H1 (cell line): Measurements from ENCODE around the gene FBLIM1. TPM values are rescaled to one million over a fixed set of nuclear protein-coding genes. Genes with fewer than 3 reads are reported as not detected.

Experiments used
- CHD2 ChIP-seq: IDR thresholded peaks from 2 replicates; pipeline ENCODE4 v1.6.1; 2012; ENCODE audit warnings: low read length, improper control_type of control experiment
- CHD7 ChIP-seq: fragments of 300-600 bp; sonication (generic); IDR thresholded peaks from 2 replicates; pipeline ENCODE4 v1.7.1; 2012; ENCODE audit warnings: low read length, moderate library complexity, mild to moderate bottlenecking, inconsistent platforms; ENCODE audit not compliant: insufficient replicate concordance
- EP300 ChIP-seq, 2 experiments: IDR thresholded peaks; 1 replicate in 1 of 2; 2 replicates in 1 of 2; pipeline ENCODE4 v1.6.1; 2011 to 2012; ENCODE audit warnings: low read depth in 2 of 2, low read length in 2 of 2, mild to moderate bottlenecking in 2 of 2, borderline replicate concordance in 1 of 2, inconsistent platforms in 1 of 2, moderate library complexity in 1 of 2
- HDAC2 ChIP-seq, 2 experiments: fragments of 300-600 bp in 1 of 2; sonication (generic) in 1 of 2; IDR thresholded peaks; 2 replicates each; pipeline ENCODE4 v1.6.1; 2011 to 2012; ENCODE audit warnings: low read depth in 2 of 2, low read length in 2 of 2, mild to moderate bottlenecking in 2 of 2, moderate library complexity in 2 of 2, borderline replicate concordance in 1 of 2, inconsistent platforms in 1 of 2
- KDM4A ChIP-seq: IDR thresholded peaks from one replicate; pipeline ENCODE4 v1.7.1; 2012; ENCODE audit warnings: low read depth, mild to moderate bottlenecking, moderate library complexity, low read length, inconsistent platforms; ENCODE audit not compliant: severe bottlenecking
- SP4 ChIP-seq: IDR thresholded peaks from 2 replicates; pipeline ENCODE4 v1.6.1; 2012; ENCODE audit warnings: low read length, inconsistent platforms
- polyA plus RNA-seq, 7 experiments: library from polyadenylated mRNA; depleted of rRNA in 3 of 7; stranded (reverse) in 5 of 7; unstranded in 2 of 7; fragments of >200 nt in 5 of 7; fragments of 200-250 nt in 2 of 7; gene quantifications; 1 replicate in 5 of 7; 2 replicates in 1 of 7; 4 replicates in 1 of 7; pipeline versions ENCODE4 v1.2.1 to v1.2.3, GENCODE V29; 2011 to 2013; ENCODE audit warnings: missing spikeins in 2 of 7, mixed read lengths in 2 of 7
- total RNA-seq: library from RNA; stranded (reverse); fragmentation: NEBNext Ultra II Directional; extraction: Animal tissue kit (Norgen Biotek cat#: 25700); gene quantifications from 2 replicates; pipeline ENCODE4 v1.2.1, GENCODE V29; 2021
- TF ChIP-seq, protein P1 (sequence below), 3 experiments: IDR thresholded peaks; 1 replicate in 2 of 3; 2 replicates in 1 of 3; pipeline versions ENCODE4 v1.5.1 to v1.6.1; 2011; ENCODE audit warnings: low read length in 3 of 3, mild to moderate bottlenecking in 3 of 3, inconsistent platforms in 2 of 3, low read depth in 1 of 3, moderate library complexity in 1 of 3; ENCODE audit not compliant: insufficient read depth in 1 of 3; ENCODE audit errors: control extremely low read depth in 1 of 3

FBLIM1 gene
- total and polyA plus RNA-seq, 2 of the 8 experiments (the other 6 are each of a cell fraction or from before 2014, with no cell fraction given), result 66.6 to 66.7 TPM

- TF ChIP-seq CHD7 (no peak), HDAC2 (IDR thresholded peaks at IDR 0.05; ENCODE audit: borderline replicate concordance in 1 of 2, low read depth in 2 of 2, low read length in 2 of 2) (no peak), CHD2 (no peak), SP4 (no peak), EP300 (IDR thresholded peaks at IDR 0.05; ENCODE audit: borderline replicate concordance in 1 of 2, low read depth in 2 of 2, low read length in 2 of 2) (no peak), KDM4A (peak; percentile 51)
- TF ChIP-seq, protein P1, sequence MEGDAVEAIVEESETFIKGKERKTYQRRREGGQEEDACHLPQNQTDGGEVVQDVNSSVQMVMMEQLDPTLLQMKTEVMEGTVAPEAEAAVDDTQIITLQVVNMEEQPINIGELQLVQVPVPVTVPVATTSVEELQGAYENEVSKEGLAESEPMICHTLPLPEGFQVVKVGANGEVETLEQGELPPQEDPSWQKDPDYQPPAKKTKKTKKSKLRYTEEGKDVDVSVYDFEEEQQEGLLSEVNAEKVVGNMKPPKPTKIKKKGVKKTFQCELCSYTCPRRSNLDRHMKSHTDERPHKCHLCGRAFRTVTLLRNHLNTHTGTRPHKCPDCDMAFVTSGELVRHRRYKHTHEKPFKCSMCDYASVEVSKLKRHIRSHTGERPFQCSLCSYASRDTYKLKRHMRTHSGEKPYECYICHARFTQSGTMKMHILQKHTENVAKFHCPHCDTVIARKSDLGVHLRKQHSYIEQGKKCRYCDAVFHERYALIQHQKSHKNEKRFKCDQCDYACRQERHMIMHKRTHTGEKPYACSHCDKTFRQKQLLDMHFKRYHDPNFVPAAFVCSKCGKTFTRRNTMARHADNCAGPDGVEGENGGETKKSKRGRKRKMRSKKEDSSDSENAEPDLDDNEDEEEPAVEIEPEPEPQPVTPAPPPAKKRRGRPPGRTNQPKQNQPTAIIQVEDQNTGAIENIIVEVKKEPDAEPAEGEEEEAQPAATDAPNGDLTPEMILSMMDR (IDR thresholded peaks at IDR 0.05; ENCODE audit: control extremely low read depth in 1 of 3, insufficient read depth in 1 of 3, low read depth in 1 of 3, low read length in 3 of 3), result no peak
Observed at GRCh38 chr1:15758953-15759661, 512 bp downstream of the FBLIM1 start (continued).
